GM20000 (cell line): ENCODE results near the gene CHTF18.

Source experiments
- DNase-seq: peaks from one replicate; pipeline ENCODE4 v3.0.0; 2012; ENCODE audit warnings: low spot score
- CTCF ChIP-seq: IDR thresholded peaks from 2 replicates; pipeline ENCODE4 v1.5.1; 2012; ENCODE audit warnings: mild to moderate bottlenecking, control low read depth; ENCODE audit errors: extremely low read depth, missing control alignments

The CHTF18 gene

DNA sequence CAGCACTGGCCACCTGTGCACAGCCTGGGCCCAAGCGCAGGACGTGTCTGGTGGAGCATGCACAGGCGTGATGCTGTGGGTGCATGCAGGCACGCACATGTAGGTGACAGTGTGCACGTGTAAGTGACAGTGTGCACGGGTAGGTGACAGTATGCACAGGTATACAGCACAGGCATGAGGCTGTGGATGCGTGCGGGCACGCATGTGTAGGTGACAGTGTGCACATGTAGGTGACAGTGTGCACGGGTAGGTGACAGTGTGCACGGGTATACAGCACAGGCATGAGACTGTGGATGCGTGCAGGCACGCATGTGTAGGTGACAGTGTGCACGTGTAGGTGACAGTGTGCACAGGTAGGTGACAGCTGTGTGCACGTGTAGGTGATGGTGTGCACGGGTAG, 8.1 kb upstream of the CHTF18 start:
- no peak for TF ChIP-seq CTCF
- DNase-seq = no peak

GRCh38 chr16:781346-782010, 6.9 kb upstream of the CHTF18 start:
- DNase-seq = no peak

DNA sequence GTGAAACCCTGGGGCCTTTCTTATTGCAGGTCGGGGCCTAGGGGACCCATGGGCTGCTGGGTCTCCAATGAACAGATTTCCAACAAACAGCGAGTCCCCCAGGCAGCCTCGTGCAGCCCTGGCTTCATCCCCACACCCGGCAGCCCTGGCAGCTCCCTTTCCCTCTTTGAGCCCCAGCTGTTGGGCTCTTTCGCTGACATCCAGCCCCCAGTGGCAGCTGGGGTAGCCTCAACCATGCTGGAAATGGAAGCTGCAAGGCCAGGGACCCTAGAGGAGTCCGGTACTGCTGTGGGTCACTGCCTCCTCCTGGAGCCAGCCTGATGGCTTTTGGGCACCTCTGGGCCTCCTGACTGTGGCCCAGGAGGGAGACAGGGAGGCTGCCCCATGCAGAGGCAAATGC, 6.2 kb upstream of the CHTF18 start:
- no peak for TF ChIP-seq CTCF
- DNase-seq = no peak

More at GRCh38 chr16:781346-782010, 6.9 kb upstream of the CHTF18 start:
- TF ChIP-seq CTCF = no peak

DNA sequence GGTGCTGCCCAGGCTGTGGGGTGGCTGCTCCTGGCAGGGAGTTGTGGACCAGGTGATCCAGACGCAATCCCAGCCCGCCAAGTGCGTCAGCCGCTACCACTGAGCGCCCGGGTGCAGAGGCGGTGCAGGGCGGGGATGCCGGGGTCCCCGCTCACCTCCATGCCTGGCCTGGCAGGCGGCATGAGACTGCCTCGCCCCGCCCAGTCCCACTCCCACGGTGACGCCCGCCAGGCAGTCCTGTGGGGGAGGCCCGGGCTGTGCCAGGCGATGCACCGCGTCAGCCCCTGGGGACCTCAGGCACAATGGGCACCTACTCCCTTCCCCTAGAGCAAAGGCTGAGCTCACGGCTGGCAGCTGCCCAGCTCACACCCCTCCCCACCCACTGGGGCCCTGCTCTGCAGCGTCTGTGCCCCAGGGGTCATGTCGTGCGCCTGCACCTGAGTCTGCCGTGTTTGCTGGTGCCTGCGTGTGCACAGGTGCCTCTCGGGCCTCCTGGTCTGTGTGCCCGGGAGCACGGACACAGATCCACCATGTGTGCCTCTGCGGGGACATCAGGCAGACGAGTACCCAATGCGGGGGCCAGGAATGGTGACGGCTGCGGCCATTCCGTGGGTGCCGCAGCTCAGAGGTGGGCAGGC, 5.5 kb upstream of the CHTF18 start:
- DNase-seq = no peak
- no peak for TF ChIP-seq CTCF

GRCh38 chr16:783404-784161, 4.8 kb upstream of the CHTF18 start:
- DNase-seq = no peak
- no peak for TF ChIP-seq CTCF

DNA sequence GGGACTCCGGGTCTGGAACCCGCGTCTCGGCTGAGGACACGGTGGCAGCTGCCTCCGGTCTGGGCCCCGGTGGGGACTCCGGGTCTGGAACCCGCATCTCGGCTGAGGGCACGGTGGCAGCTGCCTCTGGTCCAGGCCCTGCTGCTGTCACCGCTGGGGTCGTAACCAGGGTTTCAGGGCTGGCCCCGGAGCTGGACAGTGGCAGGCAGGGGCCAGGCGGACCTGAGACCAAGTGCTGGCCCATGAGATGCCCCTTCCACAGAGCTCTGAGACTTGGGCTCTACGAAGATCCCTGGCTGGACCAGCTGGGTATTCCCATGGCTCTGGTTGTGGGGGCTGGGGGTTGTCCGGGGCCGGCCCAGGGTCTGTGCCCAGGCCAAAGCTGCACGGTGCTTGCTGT, 4.0 kb upstream of the CHTF18 start:
- DNase-seq = no peak
- no peak for TF ChIP-seq CTCF
